HepG2 (cell line): ENCODE results near the gene UMPS. TPM values are rescaled to one million over a fixed set of nuclear protein-coding genes. Genes with fewer than 3 reads are reported as not detected.

Experiments used
- ATAC-seq: fragments of 200-7000 bp; cut with Tn5 transposase; 3 replicates; pipeline ENCODE4 v1.9.1; 2020; ENCODE audit warnings: mild to moderate bottlenecking, moderate library complexity
- BruUV-seq: library from RNA; stranded (reverse); fragments of 400-500 nt; replicated peaks from 2 replicates; lab custom pipeline; 2021; lab: Mats Ljungman, UMichigan
- CTCF ChIA-PET: fragments of 300-600 bp; formaldehyde crosslinking; extraction: SDS; loops from one replicate; lab custom pipeline; 2021; ENCODE audit warnings: low total read pairs, inconsistent platforms, low intra/inter-chr PET ratio; lab: Yijun Ruan, JAX
- POLR2A ChIA-PET: fragments of 350-600 bp; sonication (Branson Sonifier 250); formaldehyde crosslinking; loops from one replicate; lab custom pipeline; 2020; ENCODE audit warnings: antibody characterized with exemption, inconsistent platforms; lab: Yijun Ruan, JAX
- DNase-seq: peaks from one replicate; pipeline ENCODE4 v3.0.0-alpha.2; 2015; ENCODE audit warnings: low spot score
- FAIRE-seq: peaks from 3 replicates; lab custom pipeline; 2011; peaks lifted over from hg19 to GRCh38; lab: Jason Lieb, UNC
- H2AFZ ChIP-seq: one replicate; pipeline ENCODE4 v1.6.1; 2011; ENCODE audit warnings: low read length, inconsistent platforms
- H3K27ac ChIP-seq: fragments of 300-600 bp; 3 replicates; pipeline ENCODE4 v1.8.0; 2011; ENCODE audit warnings: mixed run types, mild to moderate bottlenecking, mixed read lengths, low read length, inconsistent platforms; ENCODE audit not compliant: insufficient read depth; ENCODE audit errors: extremely low read length
- H3K27me3 ChIP-seq, 2 experiments: fragments of 200-600 bp in 1 of 2; 2 replicates in 1 of 2; 3 replicates in 1 of 2; pipeline versions ENCODE4 v1.6.0 to v1.8.0; 2011; ENCODE audit warnings: low read length in 2 of 2, mild to moderate bottlenecking in 2 of 2, moderate library complexity in 2 of 2, inconsistent platforms in 1 of 2; ENCODE audit not compliant: insufficient read depth in 2 of 2, control insufficient read depth in 1 of 2
- H3K36me3 ChIP-seq, 2 experiments: fragments of 200-600 bp in 1 of 2; replicated peaks in 1 of 2; 2 replicates in 1 of 2; 3 replicates in 1 of 2; pipeline versions ENCODE4 v1.5.1 to v1.8.0; 2011; ENCODE audit warnings: low read length in 2 of 2, inconsistent platforms in 1 of 2; ENCODE audit not compliant: insufficient read depth in 2 of 2, control insufficient read depth in 1 of 2
- H3K4me1 ChIP-seq: 2 replicates; pipeline ENCODE4 v1.5.1; 2012; ENCODE audit warnings: low read length, inconsistent platforms; ENCODE audit not compliant: insufficient read depth
- H3K4me2 ChIP-seq: 2 replicates; pipeline ENCODE4 v1.6.0; 2011; ENCODE audit warnings: low read depth, low read length, inconsistent platforms
- H3K4me3 ChIP-seq, 3 experiments: fragments of 200-600 bp in 1 of 3; sonication (generic), shearing (Covaris generic) in 1 of 3; replicated peaks in 1 of 3; 2 replicates each; pipeline ENCODE4 v1.5.1; 2011 to 2016; ENCODE audit warnings: low read length in 3 of 3, inconsistent platforms in 2 of 3, low read depth in 2 of 3, mild to moderate bottlenecking in 2 of 3, control low read depth in 1 of 3, mixed read lengths in 1 of 3; ENCODE audit not compliant: insufficient read depth in 1 of 3
- H3K79me2 ChIP-seq: one replicate; pipeline ENCODE4 v1.6.1; 2011; ENCODE audit warnings: low read length, inconsistent platforms; ENCODE audit not compliant: insufficient read depth
- H3K9ac ChIP-seq: 2 replicates; pipeline ENCODE4 v1.6.0; 2011; ENCODE audit warnings: mild to moderate bottlenecking, low read depth, low read length, inconsistent platforms; ENCODE audit not compliant: insufficient read depth
- H3K9me3 ChIP-seq: 2 replicates; pipeline ENCODE4 v1.5.1; 2012; ENCODE audit warnings: mild to moderate bottlenecking, low read length
- H4K20me1 ChIP-seq: 2 replicates; pipeline ENCODE4 v1.6.0; 2011; ENCODE audit warnings: inconsistent platforms, mild to moderate bottlenecking, low read length, moderate library complexity; ENCODE audit not compliant: insufficient read depth
- KIAA2018 ChIP-seq: sonication (generic); formaldehyde crosslinking; IDR thresholded peaks from 2 replicates; pipeline ENCODE4 v1.5.0; 2020; ENCODE audit warnings: mild to moderate bottlenecking, missing genetic modification reagents, borderline replicate concordance
- PTBP1 ChIP-seq: fragments of 200-400 bp; formaldehyde crosslinking; IDR thresholded peaks from 2 replicates; pipeline ENCODE4 v1.6.1; 2018; ENCODE audit warnings: low read length, low read depth; ENCODE audit not compliant: poor library complexity, severe bottlenecking
- RORA ChIP-seq: sonication (generic); formaldehyde crosslinking; IDR thresholded peaks from 2 replicates; pipeline ENCODE4 v1.5.0; 2020; ENCODE audit warnings: mild to moderate bottlenecking, missing genetic modification reagents, moderate library complexity
- ZNF205 ChIP-seq: IDR thresholded peaks from 2 replicates; pipeline ENCODE4 v1.6.1; 2018; ENCODE audit warnings: missing biosample characterization, missing genetic modification reagents
- ZXDC ChIP-seq: sonication (generic); formaldehyde crosslinking; IDR thresholded peaks from 2 replicates; pipeline ENCODE4 v1.5.0; 2020; ENCODE audit warnings: mild to moderate bottlenecking, missing genetic modification reagents
- WGBS: methylation state at CpG from one replicate; pipeline ENCODE4 v1.1.6; 2017; ENCODE audit warnings: low lambda C conversion rate; 5-methylcytosine and 5-hydroxymethylcytosine counted together
- in situ Hi-C: cut with HindIII; loops from 2 replicates; pipeline ENCODE4 v1.10.0; 2017; ENCODE audit warnings: low pct_unique_long_range_greater_than_20kb; ENCODE audit not compliant: extremely low pct_ligation_motif_present
- intact Hi-C: fragments of 100-400 bp; cut with micrococcal nuclease; formaldehyde crosslinking; loops from one replicate; pipeline ENCODE4 v1.10.0; 2022; ENCODE audit not compliant: unreplicated experiment
- polyA plus RNA-seq, 8 experiments: library from polyadenylated mRNA; depleted of rRNA in 3 of 8; stranded (reverse) in 7 of 8; unstranded in 1 of 8; fragments of >200 nt; fragmentation: Illumina TruSeq in 4 of 8; extraction: Trizol in 4 of 8; gene quantifications; 2 replicates each; pipeline versions ENCODE4 v1.2.1 to v1.2.3, GENCODE V29; 2011 to 2016; ENCODE audit warnings: low read depth in 4 of 8, missing spikeins in 1 of 8, mixed read lengths in 1 of 8; ENCODE audit not compliant: insufficient read depth in 1 of 8
- total RNA-seq, 5 experiments: library from RNA; depleted of rRNA; stranded (reverse); fragments of >200 nt; fragmentation: Illumina TruSeq; extraction: Trizol; gene quantifications; 2 replicates each; pipeline ENCODE4 v1.2.3, GENCODE V29; 2016; ENCODE audit warnings: low read depth in 1 of 5

The UMPS gene
- total and polyA plus RNA-seq, 2 of the 13 experiments (the other 11 are each of a cell fraction or from before 2014, with no cell fraction given), result 52.7 to 74.2 TPM

- ChIA-PET POLR2A (no interaction called here), CTCF (no interaction called here)
- Histone ChIP-seq H3K9ac (no peak overlapping the region), H3K27me3 (no peaks in the 10 kb centered on the region; a peak in 1 of 5 replicates), H3K79me2 (no peaks in the 10 kb centered on the region), H4K20me1 (no peaks in the 10 kb centered on the region), H3K4me3 (no peak overlapping the region), H3K27ac (no peak overlapping the region), H3K9me3 (no peaks in the 10 kb centered on the region), H3K36me3 (peaks cover 31 to 61% of the 10 kb centered on the region in 2 experiments), H2AFZ (no peak overlapping the region), H3K4me2 (no peak overlapping the region), H3K4me1 (peaks cover 31% of the 10 kb centered on the region)
- ATAC-seq, result no peak
- intact Hi-C loops (no loop called here), in situ Hi-C loops (no loop called here)
- TF ChIP-seq ZNF205 (CRISPR knock-in tag), result no peak
- no peak for TF ChIP-seq PTBP1
- TF ChIP-seq RORA (CRISPR knock-in tag), result no peak
- TF ChIP-seq KIAA2018, result no peak
- TF ChIP-seq ZXDC (CRISPR knock-in tag), result no peak
- FAIRE-seq, result no peak
- WGBS, result 97% methylated on average over 7 of the region's 8 CpGs
- DNase-seq, result no peak
- BruUV-seq, result no TSS peak
Measured at GRCh38 chr3:124791639-124792151, 61.4 kb downstream of the UMPS start.
